ENCODE results near the gene NCKAP1.

NCKAP1 gene

GRCh38 chr2:182946958-182947369, 91.3 kb downstream of the NCKAP1 start:
- DNase-seq = no peak

- DNase-seq = no peak
Measured at GRCh38 chr2:182943339-182943738, 94.9 kb downstream of the NCKAP1 start.

GRCh38 chr2:182942756-182943155, 95.5 kb downstream of the NCKAP1 start:
- DNase-seq = no peak

GRCh38 chr2:182941919-182942318, 96.3 kb downstream of the NCKAP1 start:
- no peak for DNase-seq

GRCh38 chr2:182941121-182941722, 97.0 kb downstream of the NCKAP1 start:
- DNase-seq = no peak

GRCh38 chr2:182937870-182938269, 100.4 kb downstream of the NCKAP1 start:
- no peak for DNase-seq

- DNase-seq = no peak
Measured at GRCh38 chr2:182933629-182934028, 104.6 kb downstream of the NCKAP1 start.

- no peak for DNase-seq
Measured at GRCh38 chr2:182929972-182930371, 108.3 kb downstream of the NCKAP1 start.

- DNase-seq = no peak
Measured at GRCh38 chr2:182924306-182924705, 114.0 kb downstream of the NCKAP1 start.

- no peak for DNase-seq
Measured at GRCh38 chr2:182921234-182921633, 117.0 kb downstream of the NCKAP1 start.

- no peak for DNase-seq
Measured at GRCh38 chr2:182920631-182921056, 117.6 kb downstream of the NCKAP1 start.

- DNase-seq = no peak
Measured at GRCh38 chr2:182920089-182920488, 118.2 kb downstream of the NCKAP1 start.

- DNase-seq = no peak
Measured at GRCh38 chr2:182918961-182919652, 119.2 kb downstream of the NCKAP1 start.

- no peak for DNase-seq
Measured at GRCh38 chr2:182917924-182918323, 120.3 kb downstream of the NCKAP1 start.

- DNase-seq = no peak
Measured at GRCh38 chr2:182916417-182916816, 121.8 kb downstream of the NCKAP1 start.

GRCh38 chr2:182915369-182916326, 122.6 kb downstream of the NCKAP1 start:
- DNase-seq = no peak

- DNase-seq = no peak
Measured at GRCh38 chr2:182914852-182915251, 123.4 kb downstream of the NCKAP1 start.

GRCh38 chr2:182913064-182913463, 125.2 kb downstream of the NCKAP1 start:
- DNase-seq = no peak

GRCh38 chr2:182912518-182912915, 125.7 kb downstream of the NCKAP1 start:
- no peak for DNase-seq

- DNase-seq = no peak
Measured at GRCh38 chr2:182911813-182912517, 126.3 kb downstream of the NCKAP1 start.

GRCh38 chr2:182910965-182911364, 127.3 kb downstream of the NCKAP1 start:
- DNase-seq = no peak

GRCh38 chr2:182907081-182907830, 131.0 kb downstream of the NCKAP1 start:
- DNase-seq = no peak
